ENCODE results near the gene TTC9C. TPM values are rescaled to one million over a fixed set of nuclear protein-coding genes. Genes with fewer than 3 reads are reported as not detected.

The TTC9C gene
- total RNA-seq, 2 experiments from 2014 or later, result 33.7 to 37.9 TPM

GRCh38 chr11:62719302-62719978 is 8.8 kb upstream of the TTC9C start:
- no peak overlapping the region for H3K4me3 Mint-ChIP-seq
- intact Hi-C loops (cut with micrococcal nuclease), result no loop called here
- ChIA-PET POLR2A (interaction anchor here (0.6 to 1.6 kb wide), 4 partner anchors 11 to 122 kb away, joined by 3 read pairs; partner anchors contain the start of gene UBXN1), CTCF (interaction anchor here (1.2 kb wide), 1 partner anchor 10 kb away, joined by 3 read pairs; no protein-coding TSS in a partner anchor)
- no peaks in the 10 kb centered on the region for H3K27me3 Mint-ChIP-seq
- ATAC-seq (peak; percentile 13), DNase-seq (no peak)
- TF ChIP-seq, protein P1, sequence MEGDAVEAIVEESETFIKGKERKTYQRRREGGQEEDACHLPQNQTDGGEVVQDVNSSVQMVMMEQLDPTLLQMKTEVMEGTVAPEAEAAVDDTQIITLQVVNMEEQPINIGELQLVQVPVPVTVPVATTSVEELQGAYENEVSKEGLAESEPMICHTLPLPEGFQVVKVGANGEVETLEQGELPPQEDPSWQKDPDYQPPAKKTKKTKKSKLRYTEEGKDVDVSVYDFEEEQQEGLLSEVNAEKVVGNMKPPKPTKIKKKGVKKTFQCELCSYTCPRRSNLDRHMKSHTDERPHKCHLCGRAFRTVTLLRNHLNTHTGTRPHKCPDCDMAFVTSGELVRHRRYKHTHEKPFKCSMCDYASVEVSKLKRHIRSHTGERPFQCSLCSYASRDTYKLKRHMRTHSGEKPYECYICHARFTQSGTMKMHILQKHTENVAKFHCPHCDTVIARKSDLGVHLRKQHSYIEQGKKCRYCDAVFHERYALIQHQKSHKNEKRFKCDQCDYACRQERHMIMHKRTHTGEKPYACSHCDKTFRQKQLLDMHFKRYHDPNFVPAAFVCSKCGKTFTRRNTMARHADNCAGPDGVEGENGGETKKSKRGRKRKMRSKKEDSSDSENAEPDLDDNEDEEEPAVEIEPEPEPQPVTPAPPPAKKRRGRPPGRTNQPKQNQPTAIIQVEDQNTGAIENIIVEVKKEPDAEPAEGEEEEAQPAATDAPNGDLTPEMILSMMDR (IDR thresholded peaks at IDR 0.05), result no peak
- peaks cover 53% of the 10 kb centered on the region for H3K4me1 Mint-ChIP-seq (ENCODE audit: low read depth)
- peaks cover 85% of the 10 kb centered on the region for H3K36me3 Mint-ChIP-seq (ENCODE audit: low read depth)
- H3K27ac Mint-ChIP-seq, result peak overlapping the region; percentile 62
- H3K9me3 Mint-ChIP-seq, result no peaks in the 10 kb centered on the region

- peaks cover 48% of the 10 kb centered on the region for H3K4me1 Mint-ChIP-seq (ENCODE audit: low read depth)
Observed at GRCh38 chr11:62721994-62722393, 6.3 kb upstream of the TTC9C start.

DNA sequence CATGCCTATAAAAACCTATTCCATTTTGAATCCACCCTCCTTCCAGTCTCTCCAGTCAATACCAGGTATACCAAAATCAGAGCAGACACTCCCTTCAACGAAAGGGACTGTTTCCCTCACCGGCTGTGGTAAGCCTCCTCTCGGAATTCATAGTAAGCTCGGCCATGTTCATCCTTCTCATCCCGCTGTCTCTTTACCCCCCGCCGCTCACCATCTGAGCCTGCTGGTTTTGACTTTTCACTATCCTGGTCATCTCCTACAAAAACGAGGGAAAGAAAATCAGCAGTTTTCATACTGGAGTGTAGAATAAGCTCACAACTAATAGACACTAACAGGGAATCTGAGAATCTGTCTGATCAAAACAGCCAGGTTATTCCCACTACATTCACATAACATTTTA is 4.1 kb upstream of the TTC9C start:
- CTCF ChIA-PET, result interaction anchor here (1.0 to 2.3 kb wide), 6 partner anchors 9 to 62 kb away, joined by 3 to 10 read pairs (median 4); no protein-coding TSS in a partner anchor
- H3K4me1 Mint-ChIP-seq (ENCODE audit: low read depth), result peaks cover 46% of the 10 kb centered on the region
- TF ChIP-seq, protein P1 (IDR thresholded peaks at IDR 0.05), result no peak

More at GRCh38 chr11:62721994-62722393, 6.3 kb upstream of the TTC9C start:
- Mint-ChIP-seq H3K27ac (peak overlapping the region; percentile 74), H3K9me3 (no peaks in the 10 kb centered on the region), H3K4me3 (no peak overlapping the region), H3K27me3 (no peaks in the 10 kb centered on the region), H3K36me3 (ENCODE audit: low read depth) (peaks cover 86% of the 10 kb centered on the region)
- TF ChIP-seq, protein P1 (IDR thresholded peaks at IDR 0.05), result no peak
- ATAC-seq, result no peak
- intact Hi-C loops (cut with micrococcal nuclease), result no loop called here
- CTCF ChIA-PET, result interaction anchor here (0.6 kb wide), 1 partner anchor 16 kb away, joined by 3 read pairs; no protein-coding TSS in a partner anchor
- no peak for DNase-seq
- POLR2A ChIA-PET, result no interaction called here

GRCh38 chr11:62725646-62726045 is 2.6 kb upstream of the TTC9C start:
- CTCF ChIA-PET, result interaction anchor here (0.6 to 2.3 kb wide), 4 partner anchors 28 to 61 kb away, joined by 3 to 7 read pairs (median 3); partner anchors contain the start of gene ZBTB3
- H3K4me3 Mint-ChIP-seq, result peak overlapping the region; percentile 95
- peak overlapping the region; percentile 99 for H3K27ac Mint-ChIP-seq
- DNase-seq (no peak), ATAC-seq (no peak)
- H3K4me1 Mint-ChIP-seq (ENCODE audit: low read depth), result peaks cover 48% of the 10 kb centered on the region
- intact Hi-C loops (cut with micrococcal nuclease), result loop anchor here (5.0 kb wide), 1 partner anchor 37 kb away; the partner anchor contains the start of gene POLR2G
- POLR2A ChIA-PET, result interaction anchor here (0.9 to 7.5 kb wide), 8 partner anchors 9 to 129 kb away, joined by 3 to 75 read pairs (median 10); partner anchors contain the start of gene ZBTB3
- H3K36me3 Mint-ChIP-seq (ENCODE audit: low read depth), result peaks cover 68% of the 10 kb centered on the region
- TF ChIP-seq, protein P1 (IDR thresholded peaks at IDR 0.05), result no peak
- no peaks in the 10 kb centered on the region for H3K27me3 Mint-ChIP-seq
- H3K9me3 Mint-ChIP-seq, result no peaks in the 10 kb centered on the region

More for the DNA sequence above, 4.1 kb upstream of the TTC9C start:
- peaks cover 76% of the 10 kb centered on the region for H3K36me3 Mint-ChIP-seq (ENCODE audit: low read depth)
- DNase-seq (no peak), ATAC-seq (no peak)
- intact Hi-C loops (cut with micrococcal nuclease), result no loop called here
- POLR2A ChIA-PET, result interaction anchor here (0.6 to 7.5 kb wide), 15 partner anchors 8 to 157 kb away, joined by 3 to 75 read pairs (median 4); partner anchors contain the start of genes C11orf98, CSKMT, LBHD1 and POLR2G
- no peaks in the 10 kb centered on the region for H3K27me3 Mint-ChIP-seq
- H3K4me3 Mint-ChIP-seq, result peak overlapping the region; percentile 95
- H3K9me3 Mint-ChIP-seq, result no peaks in the 10 kb centered on the region
- peak overlapping the region; percentile 54 for H3K27ac Mint-ChIP-seq
